NCI-H1436 (cell line): Measurements from ENCODE around the gene DCLRE1C.
"Not testable (repeated sequence)": the region's sequence is repeated elsewhere in the genome, so short reads cannot be mapped to it uniquely, and the experiment has no call there.

Experiments used
- DNase-seq: peaks from one replicate; lab custom pipeline; 2025; lab: John Stamatoyannopoulos, UW

The DCLRE1C gene

DNA sequence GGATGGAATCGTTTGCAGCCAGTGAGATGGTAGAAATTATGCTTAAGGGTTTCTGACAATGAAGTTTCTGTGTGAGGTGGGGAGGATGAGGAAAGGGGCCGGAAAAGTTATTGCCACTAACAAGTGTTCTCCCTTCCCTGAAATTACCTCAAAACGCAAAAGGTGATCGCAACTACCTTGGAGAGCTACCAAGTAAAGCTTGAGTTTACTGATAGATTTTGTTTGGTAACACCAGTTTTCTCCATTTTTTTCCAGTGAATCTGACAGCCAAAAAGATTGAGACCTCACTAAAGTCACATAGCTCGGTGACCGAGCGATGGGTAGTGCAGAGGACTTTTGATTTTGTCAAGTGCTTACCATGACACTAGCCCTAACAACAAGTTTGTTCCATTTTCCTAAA lies 73.7 kb downstream of the DCLRE1C start:
- no peak for DNase-seq

DNA sequence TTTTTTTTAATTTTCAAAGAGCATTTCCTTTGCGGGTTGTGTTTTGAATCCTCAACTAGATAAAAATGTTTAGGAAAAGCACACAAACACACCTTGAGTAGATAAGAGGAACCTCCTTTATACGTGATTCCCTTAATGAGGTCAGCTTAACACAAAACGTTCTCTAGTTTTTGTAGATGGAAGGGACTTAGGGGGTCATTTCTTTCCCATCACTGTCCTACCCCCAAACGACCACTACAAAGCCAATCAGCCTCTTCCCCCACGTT lies 74.0 kb downstream of the DCLRE1C start:
- DNase-seq: no peak

- no peak for DNase-seq
These were observed 74.6 kb downstream of the DCLRE1C start for GRCh38 chr10:14879124-14879927.

GRCh38 chr10:14878266-14879123 lies 75.4 kb downstream of the DCLRE1C start, which contains the start of gene SUV39H2:
SUV39H2 (plus strand) TSS chr10:14878866; CDS start chr10:14878889, 23 bp downstream.
- DNase-seq: peak; percentile 90

GRCh38 chr10:14876764-14877163 lies 77.1 kb downstream of the DCLRE1C start:
- no peak for DNase-seq

DNA sequence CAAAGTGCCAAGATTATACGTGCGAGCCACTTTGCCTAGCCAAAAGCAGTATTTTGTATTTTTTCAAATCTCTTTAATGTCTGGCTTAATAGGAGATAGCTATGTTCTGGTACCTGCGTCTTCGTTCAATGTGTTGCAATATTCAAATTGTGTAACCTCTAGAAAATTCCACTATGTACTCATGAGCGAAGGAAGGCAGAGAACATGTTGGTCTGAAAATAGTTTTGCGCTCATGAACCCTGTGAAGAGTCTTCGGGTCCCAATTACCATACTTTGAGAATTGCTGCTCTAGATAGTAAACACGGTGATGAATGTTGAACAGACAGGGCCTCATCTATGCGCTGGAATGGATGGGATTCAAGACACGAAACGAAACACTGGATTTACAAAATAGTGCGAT lies 78.0 kb downstream of the DCLRE1C start:
- no peak for DNase-seq

GRCh38 chr10:14873090-14873760 lies 80.7 kb downstream of the DCLRE1C start:
- no peak for DNase-seq

DNA sequence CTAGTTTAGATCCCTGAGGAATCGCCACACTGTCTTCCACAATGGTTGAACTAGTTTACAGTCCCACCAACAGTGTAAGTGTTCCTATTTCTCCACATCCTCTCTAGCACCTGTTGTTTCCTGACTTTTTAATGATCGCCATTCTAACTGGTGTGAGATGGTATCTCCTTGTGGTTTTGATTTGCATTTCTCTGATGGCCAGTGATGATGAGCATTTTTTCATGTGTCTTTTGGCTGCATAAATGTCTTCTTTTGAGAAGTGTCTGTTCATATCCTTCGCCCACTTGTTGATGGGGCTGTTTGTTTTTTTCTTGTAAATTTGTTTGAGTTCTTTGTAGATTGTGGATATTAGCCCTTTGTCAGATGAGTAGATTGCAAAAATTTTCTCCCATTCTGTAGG lies 89.0 kb downstream of the DCLRE1C start:
- not testable (repeated sequence) for DNase-seq

DNA sequence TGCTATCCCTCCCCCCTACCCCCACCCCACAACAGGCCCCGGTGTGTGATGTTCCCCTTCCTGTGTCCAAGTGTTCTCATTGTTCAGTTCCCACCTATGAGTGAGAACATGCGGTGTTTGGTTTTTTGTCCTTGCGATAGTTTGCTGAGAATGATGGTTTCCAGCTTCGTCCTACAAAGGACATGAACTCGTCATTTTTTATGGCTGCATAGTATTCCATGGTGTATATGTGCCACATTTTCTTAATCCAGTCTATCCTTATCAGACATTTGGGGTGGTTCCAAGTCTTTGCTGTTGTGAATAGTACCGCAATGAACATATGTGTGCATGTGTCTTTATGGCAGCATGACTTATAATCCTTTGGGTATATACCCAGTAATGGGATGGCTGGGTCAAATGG lies 89.4 kb downstream of the DCLRE1C start:
- DNase-seq: not testable (repeated sequence)

DNA sequence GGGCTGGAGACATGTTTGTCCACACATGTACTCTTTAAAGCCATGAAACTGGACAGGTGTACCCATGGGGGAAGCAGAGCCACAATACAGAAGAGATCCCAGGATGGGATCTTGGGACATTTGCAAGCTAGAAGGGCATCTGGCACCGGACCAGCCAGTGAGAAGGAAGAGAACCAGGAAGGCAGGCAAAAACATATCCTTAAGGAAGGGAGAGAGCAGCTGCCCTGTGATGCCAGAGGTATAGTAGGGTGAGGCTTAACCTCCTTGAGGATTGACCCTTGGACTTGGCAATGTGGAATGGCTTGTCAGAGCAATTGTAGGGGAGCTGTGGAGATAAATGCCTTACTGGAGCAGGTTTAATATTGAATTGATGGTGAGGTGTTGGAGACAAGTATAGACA lies 93.1 kb downstream of the DCLRE1C start:
- no peak for DNase-seq

DNA sequence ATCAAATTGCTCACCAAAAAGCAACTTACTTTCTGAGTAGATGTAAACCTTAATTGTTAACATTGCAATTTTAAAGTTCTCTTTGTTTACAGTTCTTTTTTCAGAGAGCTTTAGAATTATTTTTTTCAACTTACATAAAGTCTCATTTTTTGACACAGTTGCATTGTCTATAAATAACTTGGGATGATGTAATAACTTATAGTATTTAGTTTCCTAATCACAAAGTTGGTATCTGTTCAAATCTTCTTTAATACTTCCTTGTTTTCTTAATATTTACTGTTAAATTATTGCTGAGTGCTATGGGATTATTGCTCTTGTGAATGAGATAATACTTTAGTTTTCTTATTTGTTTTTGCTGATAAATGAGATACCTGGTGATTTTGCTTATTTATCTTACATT lies 94.1 kb downstream of the DCLRE1C start:
- DNase-seq: no peak

DNA sequence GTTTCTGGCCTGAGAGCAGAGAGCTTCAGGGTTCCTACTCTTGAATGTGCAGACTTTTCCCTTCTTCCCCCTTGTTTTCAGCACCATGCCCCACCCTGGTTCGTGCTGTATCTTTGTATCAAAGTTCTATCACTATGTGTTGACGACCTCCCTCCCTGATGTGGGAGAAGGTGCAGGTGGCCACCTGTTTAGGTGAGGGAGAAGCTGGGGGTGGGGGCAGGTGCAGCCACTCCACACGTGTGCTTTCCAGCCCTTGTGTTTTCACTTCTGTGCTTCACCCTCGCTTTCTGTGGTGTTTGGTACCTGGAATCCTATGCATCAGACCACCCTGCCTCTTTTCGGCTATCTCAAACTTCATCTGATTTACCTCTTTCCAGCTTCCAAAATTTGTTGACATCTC lies 94.9 kb downstream of the DCLRE1C start:
- no peak for DNase-seq

DNA sequence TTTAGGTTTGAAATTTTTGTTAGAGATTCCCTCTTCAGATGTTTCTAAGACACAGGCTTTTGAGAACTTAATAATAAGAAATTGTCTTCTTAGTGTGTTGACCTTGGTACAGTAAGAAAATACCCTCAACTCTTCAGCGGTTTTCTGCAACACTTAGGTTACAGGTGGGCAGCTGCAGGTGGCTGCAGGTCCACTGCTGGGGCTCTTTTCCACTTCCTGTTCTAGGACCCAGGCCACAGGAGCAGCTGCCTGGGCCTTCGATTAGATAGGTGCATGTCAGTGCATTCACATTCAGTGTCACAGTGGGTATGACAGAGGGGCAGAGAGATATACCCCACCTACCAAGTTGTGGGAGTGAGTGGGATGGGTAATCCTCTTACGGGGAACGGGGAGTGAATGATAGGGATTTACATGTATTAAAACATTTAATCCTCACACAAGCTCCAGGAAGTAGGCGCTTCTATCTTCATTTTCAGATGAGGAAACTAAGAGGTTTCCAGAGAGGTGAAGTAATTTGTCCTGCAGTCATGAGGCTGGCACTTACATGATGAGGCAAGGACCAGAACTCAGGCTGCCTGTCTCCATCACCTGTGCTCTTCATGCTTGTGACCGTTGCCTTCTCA lies 95.4 kb downstream of the DCLRE1C start:
- DNase-seq: no peak

- no peak for DNase-seq
These were observed 98.4 kb downstream of the DCLRE1C start for GRCh38 chr10:14855453-14855852.

- DNase-seq: no peak
These were observed 101.7 kb downstream of the DCLRE1C start for GRCh38 chr10:14852236-14852635.
